NCI-H1694 treated with DMSO at 0.1 percent for 48 hours (cell line): ENCODE data around the gene CRACDL.
A peak's percentile ranks its signal among the peaks of the same experiment; 100 is the strongest.

Experiments used
- DNase-seq: peaks from one replicate; lab custom pipeline; 2025; lab: John Stamatoyannopoulos, UW

The CRACDL gene

DNA sequence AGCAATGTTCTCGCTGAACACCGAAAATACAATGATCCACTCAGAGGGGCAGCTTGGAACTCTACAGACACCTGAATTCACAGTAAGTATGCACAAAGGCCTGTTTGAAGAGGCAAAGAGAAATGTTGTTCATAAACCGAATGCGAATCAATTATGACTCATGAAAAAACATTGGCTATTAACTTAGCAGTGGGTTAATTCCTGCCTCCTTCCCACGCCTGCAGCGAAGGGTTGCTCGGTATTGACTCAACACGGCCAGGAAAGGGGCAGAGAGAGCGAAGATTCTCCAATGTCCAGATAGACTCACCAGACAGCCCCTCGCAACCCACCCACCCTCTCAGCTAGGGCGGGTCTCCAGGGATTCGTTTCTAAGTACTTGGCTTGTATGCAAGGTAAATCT is 9.4 kb downstream of the CRACDL start:
- no peak for DNase-seq

DNA sequence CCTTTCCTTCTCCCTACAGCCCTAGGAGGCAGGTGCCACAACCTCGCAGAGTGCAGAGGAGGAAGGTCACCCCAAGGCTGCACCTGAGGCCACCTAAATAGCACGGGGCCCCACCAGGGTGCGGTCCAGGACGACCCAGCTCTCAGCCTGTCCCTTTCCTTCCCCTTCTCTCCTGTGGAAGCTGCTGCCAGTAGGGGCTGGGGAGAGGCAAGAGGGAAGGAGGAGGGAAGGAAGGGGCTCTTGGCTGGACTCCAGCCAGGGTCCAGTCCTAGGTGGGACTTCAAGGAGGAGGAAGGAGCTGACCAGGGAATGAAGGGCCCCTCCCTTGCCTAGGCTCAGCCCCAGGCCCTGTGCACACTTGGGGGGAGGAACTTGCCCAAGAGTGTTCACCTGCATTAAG is 11.1 kb downstream of the CRACDL start:
- no peak for DNase-seq

DNA sequence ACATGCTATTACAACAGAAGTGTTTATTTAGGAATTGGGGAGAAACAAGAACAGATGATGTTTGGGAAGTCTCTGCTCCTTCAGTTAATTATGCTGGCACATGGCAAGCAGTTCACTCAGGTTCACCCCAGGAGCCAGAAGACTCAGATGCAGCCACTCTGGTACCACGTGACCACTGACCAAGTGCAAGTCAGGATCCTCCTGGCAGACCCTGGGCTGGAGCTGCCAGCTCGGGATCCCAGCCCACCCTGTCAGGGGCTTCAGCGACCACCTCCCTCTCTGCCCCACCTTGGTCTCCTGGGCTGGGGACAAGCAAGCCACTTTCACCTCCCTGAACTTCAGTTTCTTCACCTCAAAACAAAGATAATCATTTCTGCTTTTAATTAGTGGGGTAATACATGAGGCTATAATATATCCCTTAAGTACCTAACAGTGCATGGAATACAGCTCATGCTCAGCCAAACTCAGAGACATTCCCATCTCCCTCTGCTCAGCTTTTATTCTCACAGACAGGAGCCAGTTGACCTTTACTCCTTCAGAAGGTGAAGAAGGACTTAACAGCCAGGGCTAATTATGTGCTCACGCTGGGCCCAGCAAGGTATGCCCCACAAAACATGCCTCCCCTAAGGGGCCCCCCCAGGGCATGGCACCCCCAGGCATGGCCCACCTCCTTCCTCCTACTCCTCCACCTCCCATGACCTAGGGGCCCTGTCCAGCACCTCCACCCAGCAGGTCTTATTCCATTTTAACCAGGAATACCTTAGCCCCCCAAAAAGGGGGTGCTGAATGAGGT is 11.8 kb downstream of the CRACDL start:
- DNase-seq = no peak

DNA sequence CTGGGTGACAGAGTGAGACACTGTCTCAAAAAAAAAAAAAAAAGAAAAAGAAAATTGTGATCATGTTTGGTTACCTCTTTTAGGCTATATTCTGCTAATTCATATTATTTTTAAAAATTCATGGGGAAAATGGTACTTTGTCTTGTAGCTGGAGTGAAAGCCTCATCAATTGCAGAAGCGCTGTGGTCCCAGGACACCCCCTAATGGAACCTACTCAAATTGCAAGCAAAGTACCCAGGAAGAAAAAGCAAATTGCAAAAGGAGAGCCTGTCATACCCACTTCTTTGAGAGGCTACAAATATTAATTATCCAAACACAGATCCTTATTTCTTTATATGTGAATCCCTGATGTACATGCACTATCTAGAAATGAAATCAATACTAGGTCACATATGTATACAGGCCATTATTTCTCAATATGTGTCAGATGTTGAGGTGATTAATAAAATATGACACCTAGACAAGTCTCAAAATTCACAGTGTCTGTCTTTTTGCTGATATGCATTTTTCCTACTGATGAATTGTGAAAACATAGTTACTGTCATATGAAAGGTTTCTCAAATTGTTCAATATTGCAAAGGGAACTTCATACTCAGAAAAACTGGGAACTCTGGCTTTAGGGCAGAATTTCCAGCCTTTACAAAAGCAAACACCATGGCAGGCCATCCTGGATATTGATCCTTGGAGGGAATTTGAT is 12.6 kb downstream of the CRACDL start:
- DNase-seq = no peak

DNA sequence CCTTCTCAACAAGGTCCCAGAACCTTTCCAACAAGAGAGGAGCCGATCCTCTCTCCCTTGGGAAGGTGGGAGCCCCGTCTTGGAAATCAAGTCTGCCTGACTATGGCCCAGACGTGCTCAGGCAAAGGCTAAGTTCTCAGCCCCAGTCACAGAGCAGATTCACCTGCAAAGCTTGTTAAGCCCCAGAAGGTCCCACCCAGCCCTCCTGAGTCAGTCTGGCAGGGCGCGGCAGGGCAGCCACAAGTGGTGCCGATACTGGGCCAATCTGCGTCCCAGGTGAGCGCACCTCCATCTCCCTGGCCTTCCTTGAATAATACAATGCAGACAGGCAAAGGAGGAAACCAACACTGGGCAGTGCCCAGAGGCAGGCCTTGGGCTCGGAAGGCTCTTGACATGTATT is 15.0 kb downstream of the CRACDL start:
- DNase-seq = no peak

DNA sequence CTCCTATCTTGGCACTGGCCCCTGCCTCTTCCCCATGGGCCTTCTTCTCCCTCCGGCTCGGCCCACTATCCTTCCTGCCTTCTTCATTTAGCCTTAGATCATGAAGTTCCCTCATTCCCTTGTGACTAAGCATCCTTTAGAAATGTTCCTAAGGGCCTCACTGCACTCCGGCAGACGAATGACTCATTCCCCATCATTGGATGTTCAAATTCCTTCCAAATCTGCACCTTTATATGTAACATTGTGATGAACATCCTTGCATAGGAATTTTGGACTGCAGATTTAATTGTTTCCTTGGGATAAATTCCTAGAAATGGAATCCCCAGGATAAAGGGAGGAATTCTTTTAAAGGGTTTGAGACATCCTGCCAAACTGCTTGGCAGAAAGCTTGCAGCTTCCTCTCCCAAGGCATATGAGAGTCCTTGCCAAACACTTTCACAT is 19.0 kb downstream of the CRACDL start:
- no peak for DNase-seq

DNA sequence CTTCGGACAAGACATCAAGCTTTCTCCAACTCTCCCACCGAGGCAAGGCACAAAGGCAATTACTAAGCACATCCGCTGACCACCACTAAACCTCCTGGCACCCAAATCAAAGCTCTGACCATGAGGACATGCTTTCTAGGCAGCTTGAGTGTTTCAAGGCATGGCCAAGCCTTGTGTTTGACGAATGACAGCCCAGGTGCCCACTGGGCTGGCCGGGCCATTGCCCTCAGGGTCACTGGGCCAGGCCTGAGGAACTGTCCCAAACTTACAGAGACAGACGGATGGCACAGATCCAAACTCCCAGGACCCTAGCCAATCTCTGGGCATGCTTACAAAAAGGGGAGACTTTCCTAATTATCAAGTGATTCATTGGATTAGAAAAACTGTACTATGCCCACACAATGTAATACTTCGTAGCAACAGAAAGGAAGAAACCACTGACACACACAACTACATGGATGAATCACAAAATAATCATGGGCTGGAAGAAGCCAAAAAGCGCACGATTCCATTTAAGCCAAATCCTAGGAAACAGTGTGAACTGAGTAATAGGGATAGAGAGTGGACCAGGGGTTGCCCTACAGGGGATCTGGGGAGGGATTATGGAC is 20.2 kb downstream of the CRACDL start:
- no peak for DNase-seq

- no peak for DNase-seq
Measured at GRCh38 chr2:98914713-98915580, 21.1 kb downstream of the CRACDL start.

GRCh38 chr2:98913916-98914712 is 21.9 kb downstream of the CRACDL start:
- no peak for DNase-seq

GRCh38 chr2:98912957-98913915 is 22.8 kb downstream of the CRACDL start:
- no peak for DNase-seq

DNA sequence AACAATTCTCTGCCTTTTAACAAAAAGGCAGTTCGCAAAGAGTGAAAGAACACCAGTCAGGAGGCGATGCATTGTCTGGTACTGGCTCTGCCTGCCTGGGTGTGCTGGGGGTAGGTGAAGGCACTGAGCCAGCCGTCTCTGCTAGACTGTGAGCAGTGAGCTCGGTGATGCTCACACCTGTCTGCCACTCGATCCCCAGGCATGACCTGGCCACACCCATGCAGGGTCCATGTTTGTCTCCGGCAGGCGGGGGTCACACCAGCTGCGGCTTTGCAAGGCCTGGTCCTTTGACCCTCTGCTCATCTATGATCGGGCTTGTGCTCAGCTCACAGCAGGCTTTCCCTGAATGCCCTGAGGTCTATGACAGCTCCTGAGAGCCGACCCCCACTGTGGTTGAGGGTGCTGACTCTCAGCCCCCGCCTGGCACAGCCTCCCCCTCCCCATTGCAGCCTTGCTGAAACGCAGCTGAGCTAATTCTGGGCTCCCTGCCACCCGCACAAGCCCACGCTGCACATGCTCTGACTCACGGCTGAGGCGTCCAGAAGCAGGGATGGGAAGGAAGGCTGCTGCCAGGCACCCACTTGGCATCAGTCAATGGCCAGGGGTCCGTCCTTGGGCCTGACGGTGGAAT is 23.7 kb downstream of the CRACDL start:
- peak; percentile 72 for DNase-seq

- no peak for DNase-seq
Measured at GRCh38 chr2:98911376-98912154, 24.5 kb downstream of the CRACDL start.

DNA sequence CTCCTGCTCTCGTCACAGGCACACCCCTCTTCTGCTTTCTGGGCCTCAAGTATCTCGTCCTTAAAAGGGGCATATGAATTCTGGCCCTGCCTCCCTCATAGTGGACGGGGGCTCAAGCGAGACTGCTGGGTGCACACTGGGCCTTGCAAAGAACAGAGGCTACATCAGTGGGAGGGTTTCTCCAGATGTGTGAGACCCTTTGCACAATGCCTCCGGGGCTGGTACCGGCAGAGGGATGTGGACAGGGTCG is 25.0 kb downstream of the CRACDL start:
- DNase-seq = no peak

DNA sequence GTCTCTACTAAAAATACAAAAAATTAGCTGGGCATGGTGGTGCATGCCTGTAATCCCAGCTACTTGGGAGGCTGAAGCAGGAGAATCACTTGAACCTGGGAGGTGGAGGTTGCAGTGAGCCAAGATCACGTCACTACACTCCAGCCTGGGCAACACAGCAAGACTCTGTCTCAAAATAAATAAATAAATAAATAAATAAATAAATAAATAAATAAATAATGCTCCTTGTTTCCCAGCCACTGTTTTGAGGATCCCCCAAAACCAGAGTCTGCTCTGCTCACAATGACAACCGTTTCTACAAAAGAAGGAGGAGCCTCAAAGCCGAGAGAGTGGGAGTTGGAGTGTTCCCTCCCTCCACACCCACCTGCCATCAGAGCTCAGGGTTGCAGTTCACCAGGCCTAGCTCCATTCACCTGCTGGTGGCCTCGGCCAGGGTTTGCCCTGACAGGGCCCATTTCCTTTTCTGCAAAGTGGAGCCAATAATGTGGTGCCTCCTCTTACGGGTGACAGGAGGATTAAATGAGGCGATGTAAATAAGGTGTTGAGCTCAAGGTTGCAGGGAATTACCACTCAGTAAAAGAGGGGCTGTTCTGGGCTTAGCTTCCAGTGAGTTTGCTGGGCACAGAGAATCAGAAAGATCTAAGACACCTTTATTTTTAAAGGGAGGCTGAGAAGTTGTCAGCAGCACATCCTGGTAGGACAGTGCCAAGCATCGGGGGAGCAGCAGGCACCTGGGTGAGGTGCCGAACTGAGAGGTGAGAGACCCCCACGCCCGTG is 25.5 kb downstream of the CRACDL start:
- no peak for DNase-seq

- peak; percentile 69 for DNase-seq
Measured at GRCh38 chr2:98909317-98910211, 26.5 kb downstream of the CRACDL start.

GRCh38 chr2:98908931-98909316 is 27.1 kb downstream of the CRACDL start:
- peak; percentile 41 for DNase-seq
